HCEC 1CT (cell line): ENCODE results near the gene CKM.

Experiments
- DNase-seq: peaks from one replicate; pipeline ENCODE4 v3.0.0-alpha.2; 2017

Gene CKM

DNA sequence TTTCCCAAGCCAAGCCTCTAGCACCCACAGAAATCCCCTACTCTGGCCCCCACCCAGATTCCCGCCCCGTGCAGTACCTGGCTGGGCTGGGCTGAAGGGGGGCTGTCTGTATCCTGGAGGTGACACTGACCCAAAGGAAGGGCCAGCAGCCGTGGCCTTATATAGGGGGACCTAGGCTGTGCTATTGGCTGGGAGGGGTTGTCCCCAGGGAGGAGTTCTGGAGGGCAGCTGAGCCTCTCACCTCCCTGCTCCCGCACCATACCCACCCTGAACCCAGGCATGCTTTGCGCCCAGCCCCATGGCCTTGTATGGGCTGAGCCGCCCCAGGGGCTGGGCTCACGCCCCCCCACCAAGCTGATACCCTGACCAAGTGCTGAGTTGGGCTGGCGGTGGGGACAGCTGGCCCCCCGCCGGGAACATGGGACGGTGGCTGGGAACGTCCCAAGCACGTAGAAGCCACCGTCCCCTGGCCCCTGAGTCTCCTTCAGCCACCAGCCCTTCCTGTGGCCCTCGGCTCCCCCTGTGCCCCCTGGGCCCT is at the start of gene CKM:
Gene CKM (minus strand): TSS at position 132 of the 538 bp plus-strand sequence. CDS start 3,162 bp downstream, outside the sequence.
- no peak for DNase-seq

DNA sequence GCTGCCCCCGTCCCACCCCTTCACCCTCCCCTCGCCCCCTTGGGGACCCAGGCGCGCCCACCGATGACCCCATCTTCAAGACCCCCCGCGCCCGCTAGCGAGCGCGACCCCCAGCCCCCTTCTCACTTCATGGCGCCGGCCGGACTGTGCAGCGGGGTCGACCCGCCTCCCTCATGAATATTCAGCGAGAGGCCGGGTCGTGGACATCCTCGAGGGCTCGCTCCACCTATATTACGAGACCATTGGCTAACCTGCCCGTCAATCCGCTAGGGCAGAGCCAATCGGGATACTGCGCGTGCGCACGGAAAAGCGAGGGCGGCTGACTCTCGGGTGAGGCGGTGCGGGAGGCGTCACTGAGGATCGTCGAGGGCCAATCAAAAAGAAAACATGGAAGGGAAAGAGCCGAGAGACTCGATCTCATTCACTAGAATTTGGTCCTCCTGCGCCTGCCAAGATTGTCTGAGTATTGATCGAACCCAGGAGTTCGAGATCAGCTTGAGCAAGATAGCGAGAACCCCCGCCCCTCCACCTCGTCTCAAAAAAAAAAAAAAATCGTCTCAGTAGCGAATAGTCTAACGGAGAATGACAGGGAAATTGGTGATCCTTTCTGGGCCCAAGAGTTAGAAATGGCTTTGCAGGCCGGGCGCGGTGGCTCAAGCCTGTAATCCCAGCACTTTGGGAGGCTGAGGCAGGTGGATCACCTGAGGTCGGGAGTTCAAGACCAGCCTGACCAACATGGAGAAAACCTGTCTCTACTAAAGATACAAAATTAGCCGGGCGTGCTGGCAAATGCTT is 47.9 kb upstream of the CKM start, which contains the start of gene ERCC2:
Gene ERCC2 (minus strand): TSS at position 164 of the 795 bp plus-strand sequence. CDS start 33 bp downstream, at position 131.
- DNase-seq: peak; percentile 97

DNA sequence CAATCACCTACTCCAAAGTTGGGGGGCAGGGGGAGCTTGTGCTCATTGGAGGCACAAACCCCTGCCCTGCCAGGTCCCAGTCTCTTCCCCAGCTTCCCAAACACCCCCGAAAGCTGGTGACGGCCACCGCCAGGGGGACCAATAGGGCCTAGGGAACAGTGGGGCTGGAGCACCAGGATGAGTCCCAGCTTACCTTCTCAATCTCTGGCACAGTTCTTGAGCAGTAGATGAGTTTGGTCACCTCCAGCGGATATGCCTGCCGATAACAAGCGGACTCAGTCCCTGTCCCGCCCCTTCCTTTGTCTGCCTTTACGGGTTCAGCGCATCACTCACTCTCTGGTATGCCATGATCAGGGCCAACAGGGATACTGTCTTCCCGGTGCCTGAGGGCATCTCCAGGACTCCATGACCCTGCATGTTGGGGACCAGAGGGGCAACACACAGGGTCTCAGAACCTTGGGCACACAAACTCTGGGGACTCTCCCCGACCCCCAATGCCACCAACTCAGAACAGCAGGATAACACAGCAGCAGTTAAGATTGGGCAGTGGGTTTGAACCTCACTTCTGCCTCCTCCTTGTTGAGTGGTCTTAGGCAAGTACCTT is 46.2 kb upstream of the CKM start:
- DNase-seq: no peak

DNA sequence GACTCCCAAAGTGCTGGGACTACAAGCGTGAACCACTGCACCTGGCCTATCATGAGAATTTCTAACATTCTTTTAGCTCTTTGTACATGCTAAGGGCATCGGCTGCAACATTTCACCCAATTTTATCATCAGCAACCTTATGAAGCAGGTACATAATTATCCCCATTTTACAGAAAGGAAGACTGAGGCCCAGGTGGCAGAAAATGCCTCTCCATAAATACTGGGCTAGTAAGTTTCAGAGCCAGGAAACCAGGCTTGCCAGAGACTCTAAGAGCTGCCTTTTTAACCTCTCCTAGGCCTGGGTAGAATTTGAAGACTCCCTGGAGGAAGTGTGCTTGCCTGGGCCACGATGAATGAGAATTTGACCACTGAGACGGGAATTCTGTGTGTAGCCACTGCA is 45.5 kb upstream of the CKM start:
- DNase-seq: no peak

DNA sequence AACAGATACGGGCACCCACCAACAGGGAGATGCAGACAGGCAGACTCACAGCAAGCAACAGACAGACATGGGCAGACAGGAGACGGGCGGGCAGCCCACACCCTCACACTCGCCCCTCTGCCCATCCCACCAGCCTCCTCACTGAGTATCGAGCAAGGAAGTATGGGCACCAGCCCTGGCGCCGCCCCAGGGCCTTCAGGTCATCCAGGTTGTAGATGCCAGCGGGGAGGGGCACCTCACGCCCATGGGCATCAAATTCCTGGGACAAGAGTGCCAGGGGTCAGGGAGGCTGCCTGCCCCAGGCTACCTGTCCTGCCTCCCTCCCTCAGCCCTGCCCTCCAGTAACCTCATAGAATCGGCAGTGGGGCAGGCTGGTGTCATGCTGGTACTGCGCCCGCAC is 42.0 kb upstream of the CKM start:
- DNase-seq: no peak

DNA sequence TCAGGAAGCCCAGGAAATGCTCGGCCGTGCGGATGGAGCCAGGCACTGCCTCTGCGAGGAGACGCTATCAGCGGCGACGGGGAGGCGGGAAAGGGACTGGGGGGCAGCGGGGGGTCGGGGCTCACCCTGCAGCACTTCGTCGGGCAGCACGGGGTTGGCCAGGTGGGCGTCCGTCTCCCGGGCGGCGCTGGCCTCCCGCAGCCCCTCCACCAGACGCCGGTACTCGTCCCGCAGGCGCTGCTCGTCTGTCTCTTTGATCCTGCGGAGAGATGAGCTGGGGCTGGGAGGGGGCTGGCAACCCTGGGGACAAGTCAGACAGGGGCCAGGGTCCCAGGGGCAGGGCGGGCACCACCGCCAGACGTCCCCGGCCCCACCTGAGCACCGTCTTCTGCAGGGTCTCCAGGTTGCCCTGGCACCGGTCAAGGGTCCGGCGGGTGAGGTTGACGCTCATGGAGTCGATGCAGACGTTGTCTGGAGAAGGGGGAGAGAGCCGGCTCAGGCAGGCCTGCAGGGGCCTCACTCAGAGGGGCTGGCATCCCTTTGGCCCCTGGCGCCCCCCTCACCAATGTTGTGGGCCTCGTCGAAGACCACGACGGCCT is 41.3 kb upstream of the CKM start:
- no peak for DNase-seq

DNA sequence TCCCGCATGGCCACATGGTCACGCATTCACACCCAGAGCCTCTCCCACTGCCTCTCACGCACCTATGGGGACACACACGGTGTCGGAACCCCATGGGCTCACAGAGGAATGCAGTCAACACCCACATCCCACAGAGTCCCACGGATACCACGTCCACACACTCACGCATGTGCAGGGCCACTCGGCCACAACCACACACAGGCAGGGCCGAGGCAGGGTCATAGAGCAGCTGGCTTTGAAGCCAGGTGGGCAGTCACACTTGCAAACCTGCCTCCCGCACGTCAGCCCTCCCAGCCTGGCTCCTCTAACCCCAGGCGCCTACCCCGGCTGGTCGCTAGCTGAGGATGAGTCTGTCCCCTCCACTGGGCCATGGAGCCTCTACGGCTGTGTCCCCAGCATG is 39.6 kb upstream of the CKM start:
- no peak for DNase-seq

DNA sequence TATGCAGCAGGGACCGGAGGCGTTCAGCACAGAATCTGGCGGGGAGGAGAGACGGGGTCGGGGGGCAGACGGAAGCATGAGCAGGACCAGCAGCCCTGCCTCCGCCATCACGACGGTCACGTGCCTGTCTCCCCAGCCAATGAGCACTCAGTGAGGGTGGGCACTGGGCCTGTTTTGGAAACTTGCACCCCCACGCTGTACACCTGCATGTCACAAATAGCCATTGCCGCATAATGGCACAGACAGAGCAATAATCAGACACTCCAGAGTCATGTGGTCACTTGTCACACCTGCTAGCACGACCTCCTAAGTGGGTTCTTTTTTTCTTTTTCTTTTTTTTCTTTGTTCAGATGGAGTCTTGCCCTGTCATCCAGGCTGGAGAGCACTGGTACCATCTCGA is 38.9 kb upstream of the CKM start:
- no peak for DNase-seq

DNA sequence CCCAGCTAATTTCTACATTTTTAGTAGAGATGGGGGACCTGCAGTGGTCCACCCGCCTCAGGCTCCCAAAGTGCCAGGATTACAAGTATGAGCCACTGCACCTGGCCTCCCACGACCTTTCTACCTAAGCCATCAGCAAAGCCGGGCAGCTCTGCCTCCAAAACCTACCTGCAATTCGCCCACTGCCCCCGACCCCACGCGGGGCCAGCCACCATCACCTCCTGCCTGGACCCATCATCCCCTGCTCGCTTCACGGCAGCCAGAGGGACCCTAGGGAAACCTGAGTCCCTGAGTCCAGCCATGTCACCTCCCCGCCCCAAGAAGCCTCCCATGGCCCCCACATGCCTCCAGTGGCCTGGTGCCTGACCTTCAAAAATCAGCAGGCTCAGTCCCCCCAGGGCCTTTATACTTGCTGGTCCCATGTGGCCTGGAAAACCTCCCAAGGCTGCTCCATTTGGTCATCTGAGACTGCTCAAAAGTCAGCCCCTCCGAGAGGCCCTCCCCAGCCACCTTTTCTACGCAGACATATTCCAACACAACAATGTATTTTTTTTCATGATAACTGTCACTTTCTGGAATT is 35.6 kb upstream of the CKM start:
- no peak for DNase-seq

DNA sequence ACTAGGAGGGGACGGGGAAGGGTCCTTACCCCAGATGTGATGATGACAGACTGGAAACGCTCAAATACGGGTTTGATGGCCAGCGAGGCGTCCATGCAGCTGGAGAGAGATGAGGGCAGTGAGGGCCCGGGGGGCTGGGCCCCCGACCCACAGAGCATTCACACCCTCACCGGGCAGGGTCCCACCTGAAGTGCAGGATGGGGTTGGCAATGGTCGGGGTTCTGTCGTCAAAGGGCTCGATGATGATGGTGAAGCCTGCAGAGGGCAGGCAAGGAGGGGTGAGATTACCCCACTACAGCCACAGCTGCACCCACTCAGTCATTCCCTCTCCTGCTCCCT is 34.7 kb upstream of the CKM start:
- no peak for DNase-seq

DNA sequence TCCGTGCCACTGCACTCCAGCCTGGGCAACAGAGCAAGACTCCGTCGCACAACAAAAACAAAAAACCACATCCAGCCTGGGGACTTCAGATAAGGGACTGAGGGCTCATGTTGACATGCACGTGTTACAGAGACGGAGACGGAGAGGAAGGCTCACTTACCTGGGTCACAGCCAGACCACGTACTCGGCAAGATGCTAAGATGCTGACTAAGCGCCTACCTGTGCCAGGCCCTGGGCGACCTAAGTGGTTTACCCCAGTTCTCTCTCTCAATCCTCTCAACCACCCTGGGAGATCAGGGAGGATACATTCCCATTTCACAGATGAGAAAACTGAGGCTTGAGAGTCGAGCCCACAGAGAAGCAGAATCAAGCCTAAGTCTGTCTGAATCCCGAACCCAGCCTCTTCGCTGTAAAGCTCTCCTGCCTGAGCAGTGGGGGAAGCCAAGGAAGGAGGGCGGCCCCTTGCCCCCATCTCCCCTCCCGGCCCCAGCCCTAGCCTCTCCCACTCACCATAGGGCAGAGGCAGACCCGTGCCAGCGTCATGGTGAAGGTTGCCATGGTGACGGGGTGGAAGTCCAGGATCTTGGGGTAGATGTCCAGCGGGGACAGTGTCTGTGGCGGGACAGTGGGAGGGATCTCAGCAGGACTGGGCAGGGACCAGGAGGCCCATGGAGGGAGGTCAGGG is 34.2 kb upstream of the CKM start:
- DNase-seq: no peak

DNA sequence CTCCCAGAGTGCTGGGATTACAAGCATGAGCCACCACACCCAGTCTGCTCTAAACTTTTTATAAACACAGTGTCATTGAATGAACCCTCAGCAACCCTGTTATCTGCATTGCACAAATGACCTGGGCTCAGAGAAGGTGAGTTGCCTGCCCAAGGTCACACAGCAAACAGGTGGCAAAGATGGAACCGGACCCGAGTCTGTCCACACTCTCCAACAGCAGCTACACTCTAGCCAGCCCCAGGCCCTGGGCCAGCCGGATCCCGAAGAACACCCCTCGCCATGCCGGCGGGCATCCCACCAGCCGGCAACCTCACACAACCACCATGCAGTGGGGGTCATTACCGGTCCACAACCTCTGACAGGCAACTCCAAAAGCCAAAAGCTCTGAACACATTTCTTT is 33.2 kb upstream of the CKM start:
- DNase-seq: no peak

DNA sequence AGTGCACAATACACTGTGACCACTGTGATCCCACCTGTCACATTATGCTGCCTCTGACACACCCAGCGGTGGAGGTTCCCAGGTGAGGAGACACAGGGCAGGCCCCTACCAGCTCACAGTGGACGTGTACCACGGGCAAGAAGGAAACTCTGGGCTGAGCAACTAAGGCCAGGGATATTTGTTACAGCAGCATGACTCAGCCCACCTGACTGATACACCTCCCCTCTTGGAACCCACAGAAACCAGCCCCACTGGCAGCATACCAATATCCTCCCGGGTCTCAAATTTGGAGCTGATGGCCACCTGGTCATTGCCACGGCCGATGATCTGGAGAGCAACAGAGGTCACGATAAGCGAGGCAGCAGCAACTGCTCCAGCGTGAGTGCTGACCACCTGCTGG is 32.7 kb upstream of the CKM start:
- no peak for DNase-seq

DNA sequence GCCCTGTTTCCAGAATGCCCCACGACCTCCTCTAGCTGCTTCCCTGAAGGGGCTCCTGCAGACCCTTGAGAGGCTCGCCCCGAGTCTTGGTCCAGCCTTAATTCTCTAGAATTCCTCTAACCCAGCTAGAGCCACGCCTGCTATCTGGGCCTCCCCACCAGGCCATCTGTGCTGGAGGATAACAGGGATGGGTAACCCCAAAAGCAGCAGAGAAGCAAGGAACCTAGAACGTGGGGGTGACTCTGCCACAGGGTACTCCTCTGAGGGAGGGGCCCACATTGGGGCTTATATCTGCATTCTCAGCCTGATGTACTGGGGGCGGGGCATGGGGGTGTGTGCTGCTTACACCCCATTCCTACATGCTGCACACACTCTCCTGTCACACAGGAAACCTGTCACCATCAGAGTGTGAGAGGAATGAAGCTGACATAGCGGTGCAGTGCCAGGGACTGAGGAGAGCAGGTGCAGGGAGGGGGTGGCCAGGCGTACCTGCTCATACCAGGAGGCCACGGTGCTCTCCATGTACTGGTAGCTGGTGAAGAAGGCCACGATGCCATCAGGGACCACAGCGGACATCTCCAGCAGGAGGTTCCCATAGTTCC is 31.7 kb upstream of the CKM start:
- no peak for DNase-seq

DNA sequence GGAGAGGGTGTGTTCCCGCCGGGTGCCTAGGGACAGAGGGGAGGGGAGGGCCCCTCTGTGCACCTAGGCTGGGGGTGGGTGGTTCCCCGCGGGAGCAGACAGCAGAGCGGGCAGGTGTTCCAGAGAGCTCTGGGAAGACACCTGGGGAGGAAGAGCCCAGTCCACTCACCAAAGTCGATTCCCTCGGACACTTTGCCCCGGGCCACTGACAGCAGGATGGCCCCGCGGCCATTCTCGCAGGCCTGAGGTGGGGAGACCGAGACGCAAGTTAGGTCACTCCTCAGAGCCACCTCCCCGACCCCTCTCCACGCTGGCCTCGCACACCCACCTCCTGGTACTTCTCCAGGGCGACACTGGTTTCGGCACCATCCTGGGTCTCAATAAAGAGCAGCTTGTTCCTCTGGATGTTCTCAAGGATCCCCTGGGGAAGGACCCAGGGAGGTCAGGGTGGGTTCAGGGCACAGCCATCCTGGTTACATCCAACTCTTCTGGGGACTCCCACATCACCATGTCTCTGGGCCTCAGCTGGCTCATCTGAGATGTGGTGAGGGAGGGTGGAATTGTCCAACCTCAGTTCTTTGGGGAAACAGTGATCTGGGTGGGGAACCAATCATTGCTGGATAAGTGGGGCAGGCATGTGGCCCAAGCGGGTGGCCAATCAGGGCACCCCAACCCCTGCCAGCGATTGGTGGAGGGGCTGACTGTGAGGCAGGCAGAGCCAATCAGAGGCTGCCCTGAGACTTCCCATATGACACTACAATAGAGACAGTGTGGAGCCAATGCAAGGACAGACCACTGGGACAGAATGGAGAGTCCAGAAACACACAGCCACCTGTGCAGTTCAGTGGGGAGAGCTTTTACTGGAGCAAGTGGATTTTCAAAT is 30.5 kb upstream of the CKM start:
- DNase-seq: no peak

DNA sequence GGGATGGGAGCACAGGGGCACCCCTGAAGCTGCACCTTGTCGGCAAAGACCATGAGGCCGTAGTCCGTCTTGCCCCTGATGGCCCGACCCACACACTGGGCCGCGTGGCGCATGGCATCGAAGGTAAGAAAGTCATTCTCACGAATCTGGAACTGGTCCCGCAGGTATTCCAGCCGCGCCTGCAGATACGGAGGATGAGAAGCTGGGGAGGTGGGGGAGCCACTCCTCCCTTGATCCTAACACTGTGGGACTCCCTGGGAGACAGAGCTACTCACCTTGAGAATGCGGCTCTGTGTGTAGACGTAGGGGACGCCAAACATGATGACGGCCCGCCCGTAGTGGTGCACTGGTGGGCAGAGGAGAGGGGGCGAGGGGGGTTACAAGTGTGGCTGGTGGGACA is 29.8 kb upstream of the CKM start:
- DNase-seq: no peak

DNA sequence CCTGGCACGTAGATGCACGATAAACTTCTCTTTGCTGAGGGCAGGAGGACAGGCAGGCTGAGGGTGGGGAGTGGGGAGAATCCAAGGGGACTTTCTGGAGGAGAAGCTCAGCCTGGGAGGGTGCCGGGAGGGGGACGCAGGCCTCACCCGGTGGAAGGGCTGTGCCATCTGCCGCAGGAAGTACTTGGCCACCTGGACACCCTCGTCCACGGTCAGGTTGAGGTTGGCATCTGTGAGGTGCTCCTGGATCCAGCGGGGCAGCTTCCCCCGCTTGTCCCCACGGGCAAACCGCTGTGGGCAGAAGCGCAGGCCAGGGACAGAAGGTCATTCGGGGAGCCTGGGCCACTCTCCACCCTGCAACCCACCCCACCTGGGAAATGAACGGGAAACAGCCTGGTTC is 29.4 kb upstream of the CKM start:
- no peak for DNase-seq

DNA sequence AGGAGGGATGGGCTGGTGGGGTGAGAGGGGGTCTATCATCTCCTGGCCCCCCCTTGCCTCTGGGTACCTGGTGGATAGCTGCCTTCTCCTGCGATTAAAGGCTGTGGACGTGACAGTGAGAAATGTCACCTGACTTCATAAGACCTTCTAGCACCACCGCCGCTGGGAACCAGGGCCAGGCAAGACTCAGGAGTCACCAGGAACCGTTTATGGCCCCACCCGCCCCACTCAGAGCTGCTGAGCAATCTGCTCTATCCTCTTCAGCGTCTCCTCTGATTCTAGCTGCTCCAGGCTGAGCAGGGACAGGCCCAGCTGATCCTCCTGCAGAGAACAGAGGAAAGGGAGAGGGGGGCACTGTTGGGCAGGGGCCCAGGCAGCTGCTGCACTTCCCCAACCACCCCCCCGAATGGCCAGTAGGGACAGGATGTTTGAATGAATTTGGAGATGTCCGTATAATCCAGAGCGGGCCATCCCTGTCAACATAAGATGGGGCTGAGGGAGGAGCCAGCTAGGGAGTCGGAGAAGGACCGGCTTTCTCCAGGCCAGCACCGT is 28.8 kb upstream of the CKM start:
- DNase-seq: no peak

DNA sequence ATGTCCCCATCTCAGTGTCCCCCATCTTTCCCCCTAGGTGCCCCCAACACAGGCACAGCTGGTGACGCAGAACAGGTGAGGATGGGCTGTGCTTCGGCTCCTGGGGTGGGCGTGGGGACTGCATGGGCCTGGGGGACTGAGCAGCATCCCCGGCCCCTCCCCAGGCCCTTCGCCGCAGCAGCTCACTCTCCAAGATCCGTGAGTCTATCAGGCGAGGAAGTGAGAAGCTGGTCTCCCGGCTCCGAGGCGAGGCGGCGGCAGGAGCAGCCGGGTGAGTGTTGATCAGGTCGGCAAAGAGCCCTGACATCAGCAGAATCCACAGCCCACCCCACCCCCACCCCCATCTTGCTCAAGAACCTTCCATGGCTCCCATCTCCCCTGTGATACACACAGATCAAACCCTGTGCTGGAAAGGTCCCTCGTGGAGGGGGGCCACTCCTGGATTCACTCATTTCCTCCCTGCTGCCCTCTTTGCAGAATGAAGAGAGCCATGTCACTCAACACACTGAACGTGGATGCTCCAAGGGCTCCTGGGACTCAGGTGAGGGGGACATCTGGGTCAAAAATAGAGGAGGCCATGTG is 27.9 kb upstream of the CKM start:
- DNase-seq: no peak

DNA sequence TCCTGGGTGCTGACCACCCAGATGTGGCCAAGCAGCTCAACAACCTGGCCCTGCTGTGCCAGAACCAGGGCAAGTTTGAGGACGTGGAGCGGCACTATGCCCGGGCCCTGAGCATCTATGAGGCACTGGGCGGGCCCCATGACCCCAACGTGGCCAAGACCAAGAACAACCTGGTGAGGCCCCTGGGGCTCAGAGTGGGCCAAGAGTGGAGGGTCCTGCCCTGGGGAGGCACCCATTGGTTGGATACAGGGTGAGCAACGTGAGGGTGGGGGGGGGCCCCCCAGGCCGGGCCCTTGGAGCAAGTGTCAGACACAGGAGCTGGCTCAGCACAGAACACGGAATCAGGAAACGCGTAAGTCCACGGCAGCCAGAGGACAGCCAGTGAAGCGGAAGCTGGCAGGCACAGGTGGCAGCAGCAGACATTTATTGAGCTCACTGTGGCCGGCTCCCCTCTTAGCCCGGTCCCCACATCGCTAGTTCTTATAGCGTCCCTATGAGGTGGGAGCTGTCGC is 26.8 kb upstream of the CKM start:
- no peak for DNase-seq

DNA sequence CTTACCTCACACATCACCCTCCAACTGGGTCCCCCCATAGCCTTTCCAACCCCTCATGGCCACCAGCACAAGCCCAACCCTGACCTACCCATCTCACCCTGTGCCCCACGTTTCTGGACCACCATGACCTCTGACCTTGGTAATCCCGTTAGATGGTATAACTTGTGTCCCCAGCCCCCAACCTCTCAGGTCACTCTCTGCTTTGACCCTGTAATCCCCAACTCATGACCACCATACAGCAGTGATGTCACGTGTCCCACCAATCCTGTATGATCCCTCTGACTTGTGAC is 26.4 kb upstream of the CKM start:
- no peak for DNase-seq
